Measurements from ENCODE around the gene SHC3. TPM values are rescaled to one million over a fixed set of nuclear protein-coding genes. Genes with fewer than 3 reads are reported as not detected.

Gene SHC3
- total RNA-seq, 2 experiments from 2014 or later: 0.03 TPM; not detected in 1

DNA sequence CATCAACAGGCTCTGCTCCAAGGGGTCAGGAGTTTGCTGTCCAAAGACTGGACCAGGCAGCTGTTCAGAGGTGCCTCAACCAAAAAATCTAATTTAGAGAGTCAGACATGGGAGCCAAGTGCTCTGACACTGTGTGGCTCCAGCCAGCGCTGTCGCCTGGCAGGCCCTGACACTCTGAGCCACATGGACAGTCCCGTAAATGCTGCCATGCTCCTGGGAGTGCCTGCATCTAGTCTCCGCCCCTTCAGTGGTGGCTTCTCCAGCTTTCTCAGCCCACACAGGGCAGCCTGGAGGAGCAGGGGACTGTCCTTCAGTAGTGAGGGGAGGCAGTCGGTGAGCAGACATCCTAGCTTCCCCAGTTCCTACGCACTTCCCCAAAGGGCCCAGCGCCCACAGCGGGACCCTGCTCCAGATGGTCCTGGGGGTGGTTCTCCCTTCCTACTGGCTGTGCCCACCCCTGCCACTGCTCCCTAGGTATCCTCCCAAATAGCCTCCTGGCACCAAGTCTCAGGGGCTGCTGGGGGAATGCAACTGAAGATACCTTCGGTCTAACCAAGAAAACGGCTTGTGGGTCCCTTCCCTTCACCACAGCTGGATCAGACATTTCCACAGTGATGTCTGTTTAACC, 72.3 kb downstream of the SHC3 start:
- Histone ChIP-seq H3K4me3 (ENCODE audit: low read depth, low read length, poor library complexity, severe bottlenecking) (no peak overlapping the region), H3K9me3 (ENCODE audit: low read length) (no peaks in the 10 kb centered on the region), H4K20me1 (ENCODE audit: insufficient read depth, low read length) (no peaks in the 10 kb centered on the region), H3K4me1 (ENCODE audit: insufficient read depth, low read length, poor library complexity, severe bottlenecking) (no peaks in the 10 kb centered on the region), H2AFZ (ENCODE audit: low read length) (no peak overlapping the region), H3K36me3 (ENCODE audit: insufficient read depth, low read length) (no peaks in the 10 kb centered on the region), H3K79me2 (ENCODE audit: insufficient read depth, low read depth, low read length) (no peaks in the 10 kb centered on the region), H3K9me2 (ENCODE audit: insufficient read depth, low read length) (no peaks in the 10 kb centered on the region), H3K27ac (ENCODE audit: low read depth, low read length, poor library complexity, severe bottlenecking) (no peak overlapping the region), H3K4me2 (ENCODE audit: low read length) (no peak overlapping the region)
- no TSS peak for BruUV-seq (replicated peaks)
- DNase-seq (ENCODE audit: low spot score): no peak
- ChIA-PET CTCF (ENCODE audit: unreplicated experiment) (no interaction called here), POLR2A (no interaction called here)
- intact Hi-C loops (cut with micrococcal nuclease; ENCODE audit: unreplicated experiment): no loop called here
- TF ChIP-seq EZH2phosphoT487 (IDR thresholded peaks at IDR 0.05; ENCODE audit: borderline replicate concordance, low read depth, low read length): no peak
- TF ChIP-seq, protein P1, sequence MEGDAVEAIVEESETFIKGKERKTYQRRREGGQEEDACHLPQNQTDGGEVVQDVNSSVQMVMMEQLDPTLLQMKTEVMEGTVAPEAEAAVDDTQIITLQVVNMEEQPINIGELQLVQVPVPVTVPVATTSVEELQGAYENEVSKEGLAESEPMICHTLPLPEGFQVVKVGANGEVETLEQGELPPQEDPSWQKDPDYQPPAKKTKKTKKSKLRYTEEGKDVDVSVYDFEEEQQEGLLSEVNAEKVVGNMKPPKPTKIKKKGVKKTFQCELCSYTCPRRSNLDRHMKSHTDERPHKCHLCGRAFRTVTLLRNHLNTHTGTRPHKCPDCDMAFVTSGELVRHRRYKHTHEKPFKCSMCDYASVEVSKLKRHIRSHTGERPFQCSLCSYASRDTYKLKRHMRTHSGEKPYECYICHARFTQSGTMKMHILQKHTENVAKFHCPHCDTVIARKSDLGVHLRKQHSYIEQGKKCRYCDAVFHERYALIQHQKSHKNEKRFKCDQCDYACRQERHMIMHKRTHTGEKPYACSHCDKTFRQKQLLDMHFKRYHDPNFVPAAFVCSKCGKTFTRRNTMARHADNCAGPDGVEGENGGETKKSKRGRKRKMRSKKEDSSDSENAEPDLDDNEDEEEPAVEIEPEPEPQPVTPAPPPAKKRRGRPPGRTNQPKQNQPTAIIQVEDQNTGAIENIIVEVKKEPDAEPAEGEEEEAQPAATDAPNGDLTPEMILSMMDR (conservative IDR thresholded peaks at IDR 0.05; ENCODE audit: low read length): no peak

DNA sequence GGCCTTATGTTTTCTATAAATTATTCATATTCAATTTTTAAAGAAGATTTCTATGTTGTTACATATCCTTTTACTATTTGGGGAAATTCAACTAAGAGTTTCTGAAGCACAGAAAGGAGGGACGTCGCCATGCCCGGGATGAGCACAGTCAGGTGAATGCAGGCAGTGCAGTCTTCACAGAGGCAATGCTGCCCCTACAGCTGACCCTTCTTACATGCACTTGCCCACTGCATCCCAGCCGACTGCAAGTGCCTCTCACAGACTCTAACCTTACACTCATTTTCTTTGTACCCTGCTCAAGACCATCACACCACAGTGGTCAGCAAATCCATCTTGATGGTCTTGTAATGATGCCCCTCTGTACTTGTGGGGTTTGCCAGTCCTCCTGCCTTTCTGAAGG, 73.8 kb downstream of the SHC3 start:
- CTCF ChIA-PET (ENCODE audit: unreplicated experiment): no interaction called here
- intact Hi-C loops (cut with micrococcal nuclease; ENCODE audit: unreplicated experiment): no loop called here
- Histone ChIP-seq H3K27ac (ENCODE audit: low read depth, low read length, poor library complexity, severe bottlenecking) (no peak overlapping the region), H4K20me1 (ENCODE audit: insufficient read depth, low read length) (no peaks in the 10 kb centered on the region), H3K4me1 (ENCODE audit: insufficient read depth, low read length, poor library complexity, severe bottlenecking) (no peaks in the 10 kb centered on the region), H3K9me3 (ENCODE audit: low read length) (no peaks in the 10 kb centered on the region), H3K9me2 (ENCODE audit: insufficient read depth, low read length) (no peaks in the 10 kb centered on the region), H3K36me3 (ENCODE audit: insufficient read depth, low read length) (no peaks in the 10 kb centered on the region), H3K4me2 (ENCODE audit: low read length) (no peak overlapping the region), H2AFZ (ENCODE audit: low read length) (no peak overlapping the region), H3K79me2 (ENCODE audit: insufficient read depth, low read depth, low read length) (no peaks in the 10 kb centered on the region), H3K4me3 (ENCODE audit: low read depth, low read length, poor library complexity, severe bottlenecking) (no peak overlapping the region)
- no peak for DNase-seq (ENCODE audit: low spot score)
- POLR2A ChIA-PET: no interaction called here
- TF ChIP-seq EZH2phosphoT487 (IDR thresholded peaks at IDR 0.05; ENCODE audit: borderline replicate concordance, low read depth, low read length): no peak
- TF ChIP-seq, protein P1 (conservative IDR thresholded peaks at IDR 0.05; ENCODE audit: low read length): no peak
- BruUV-seq (replicated peaks): no TSS peak

DNA sequence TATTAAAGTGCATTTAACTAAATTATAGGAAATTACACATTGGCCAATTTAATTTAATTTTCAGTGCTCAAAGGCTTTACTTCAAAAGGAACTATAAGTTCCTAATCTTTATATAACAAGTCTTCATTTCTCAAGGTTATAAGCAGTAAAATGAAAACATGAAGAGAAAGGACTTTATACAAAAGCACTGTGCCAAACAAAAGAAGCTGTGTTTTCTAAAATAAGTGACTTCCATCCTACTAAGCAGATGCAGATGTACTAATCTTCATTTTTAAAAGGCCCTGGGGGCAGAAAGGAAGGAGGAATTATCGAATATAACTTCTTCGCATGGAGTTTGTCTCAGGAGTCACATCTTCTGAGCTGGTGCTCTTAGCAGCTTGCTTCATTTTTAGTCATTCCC, 81.4 kb downstream of the SHC3 start:
- Histone ChIP-seq H2AFZ (ENCODE audit: low read length) (no peak overlapping the region), H3K27ac (ENCODE audit: low read depth, low read length, poor library complexity, severe bottlenecking) (no peak overlapping the region), H3K4me3 (ENCODE audit: low read depth, low read length, poor library complexity, severe bottlenecking) (no peak overlapping the region), H3K9me2 (ENCODE audit: insufficient read depth, low read length) (no peaks in the 10 kb centered on the region), H3K79me2 (ENCODE audit: insufficient read depth, low read depth, low read length) (no peaks in the 10 kb centered on the region), H3K4me1 (ENCODE audit: insufficient read depth, low read length, poor library complexity, severe bottlenecking) (no peaks in the 10 kb centered on the region), H3K36me3 (ENCODE audit: insufficient read depth, low read length) (no peaks in the 10 kb centered on the region), H3K4me2 (ENCODE audit: low read length) (no peak overlapping the region), H3K9me3 (ENCODE audit: low read length) (no peaks in the 10 kb centered on the region), H4K20me1 (ENCODE audit: insufficient read depth, low read length) (no peaks in the 10 kb centered on the region)
- intact Hi-C loops (cut with micrococcal nuclease; ENCODE audit: unreplicated experiment): no loop called here
- ChIA-PET POLR2A (no interaction called here), CTCF (ENCODE audit: unreplicated experiment) (no interaction called here)
- BruUV-seq (replicated peaks): no TSS peak
- no peak for DNase-seq (ENCODE audit: low spot score)
- TF ChIP-seq, protein P1 (conservative IDR thresholded peaks at IDR 0.05; ENCODE audit: low read length): no peak
- TF ChIP-seq EZH2phosphoT487 (IDR thresholded peaks at IDR 0.05; ENCODE audit: borderline replicate concordance, low read depth, low read length): no peak
